ENCODE results near the gene LRAT.

- TF ChIP-seq, protein P1, sequence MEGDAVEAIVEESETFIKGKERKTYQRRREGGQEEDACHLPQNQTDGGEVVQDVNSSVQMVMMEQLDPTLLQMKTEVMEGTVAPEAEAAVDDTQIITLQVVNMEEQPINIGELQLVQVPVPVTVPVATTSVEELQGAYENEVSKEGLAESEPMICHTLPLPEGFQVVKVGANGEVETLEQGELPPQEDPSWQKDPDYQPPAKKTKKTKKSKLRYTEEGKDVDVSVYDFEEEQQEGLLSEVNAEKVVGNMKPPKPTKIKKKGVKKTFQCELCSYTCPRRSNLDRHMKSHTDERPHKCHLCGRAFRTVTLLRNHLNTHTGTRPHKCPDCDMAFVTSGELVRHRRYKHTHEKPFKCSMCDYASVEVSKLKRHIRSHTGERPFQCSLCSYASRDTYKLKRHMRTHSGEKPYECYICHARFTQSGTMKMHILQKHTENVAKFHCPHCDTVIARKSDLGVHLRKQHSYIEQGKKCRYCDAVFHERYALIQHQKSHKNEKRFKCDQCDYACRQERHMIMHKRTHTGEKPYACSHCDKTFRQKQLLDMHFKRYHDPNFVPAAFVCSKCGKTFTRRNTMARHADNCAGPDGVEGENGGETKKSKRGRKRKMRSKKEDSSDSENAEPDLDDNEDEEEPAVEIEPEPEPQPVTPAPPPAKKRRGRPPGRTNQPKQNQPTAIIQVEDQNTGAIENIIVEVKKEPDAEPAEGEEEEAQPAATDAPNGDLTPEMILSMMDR (IDR thresholded peaks at IDR 0.05; ENCODE audit: low read length) = no peak
- no peak for TF ChIP-seq EZH2 (IDR thresholded peaks at IDR 0.05; ENCODE audit: borderline replicate concordance, low read length)
These were observed 32.3 kb upstream of the LRAT start for GRCh38 chr4:154711522-154711921.

Data from OCI-LY1 (cell line).